OCI-LY3 (cell line): ENCODE data around the gene GJA10.

Experiments
- EZH2phosphoT487 ChIP-seq: fragments of 200-600 bp; shearing (Covaris generic); IDR thresholded peaks from 2 replicates; pipeline ENCODE4 v1.6.1; 2018; ENCODE audit warnings: antibody characterized with exemption, mixed run types, low read depth
- TF ChIP-seq, protein P1 (sequence below): fragments of 200-600, 300-600 bp; sonication (generic); IDR thresholded peaks from 2 replicates; pipeline ENCODE4 v1.5.1; 2014; ENCODE audit warnings: antibody characterized with exemption, low read length, low read depth

DNA sequence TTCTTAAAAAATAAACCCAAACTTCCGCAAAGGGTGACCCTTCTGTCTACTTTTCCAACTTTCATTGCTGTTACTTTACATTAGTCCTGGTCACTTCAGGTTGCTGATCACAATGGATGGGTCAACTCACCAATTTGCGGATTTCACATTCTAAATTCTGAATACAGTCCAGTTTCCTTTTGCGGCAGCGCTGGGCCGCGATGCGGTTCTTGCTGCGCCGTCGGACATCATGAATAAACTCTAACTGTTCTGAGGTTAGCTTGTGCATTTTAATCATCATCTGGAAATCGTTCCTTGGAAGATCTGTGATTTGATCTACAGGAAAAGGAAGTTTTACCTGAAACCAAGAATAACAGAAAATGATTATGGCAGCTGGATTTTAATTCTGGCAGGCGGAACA is 43.7 kb downstream of the GJA10 start:
- TF ChIP-seq, protein P1, sequence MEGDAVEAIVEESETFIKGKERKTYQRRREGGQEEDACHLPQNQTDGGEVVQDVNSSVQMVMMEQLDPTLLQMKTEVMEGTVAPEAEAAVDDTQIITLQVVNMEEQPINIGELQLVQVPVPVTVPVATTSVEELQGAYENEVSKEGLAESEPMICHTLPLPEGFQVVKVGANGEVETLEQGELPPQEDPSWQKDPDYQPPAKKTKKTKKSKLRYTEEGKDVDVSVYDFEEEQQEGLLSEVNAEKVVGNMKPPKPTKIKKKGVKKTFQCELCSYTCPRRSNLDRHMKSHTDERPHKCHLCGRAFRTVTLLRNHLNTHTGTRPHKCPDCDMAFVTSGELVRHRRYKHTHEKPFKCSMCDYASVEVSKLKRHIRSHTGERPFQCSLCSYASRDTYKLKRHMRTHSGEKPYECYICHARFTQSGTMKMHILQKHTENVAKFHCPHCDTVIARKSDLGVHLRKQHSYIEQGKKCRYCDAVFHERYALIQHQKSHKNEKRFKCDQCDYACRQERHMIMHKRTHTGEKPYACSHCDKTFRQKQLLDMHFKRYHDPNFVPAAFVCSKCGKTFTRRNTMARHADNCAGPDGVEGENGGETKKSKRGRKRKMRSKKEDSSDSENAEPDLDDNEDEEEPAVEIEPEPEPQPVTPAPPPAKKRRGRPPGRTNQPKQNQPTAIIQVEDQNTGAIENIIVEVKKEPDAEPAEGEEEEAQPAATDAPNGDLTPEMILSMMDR = no peak
- no peak for TF ChIP-seq EZH2phosphoT487
